HCT116 (cell line): ENCODE measurements around the gene AS3MT.

ENCODE experiments used
- CTCF ChIP-seq, 3 experiments: fragments of 200-600 bp in 1 of 3; sonication (generic) in 1 of 3; IDR thresholded peaks in 2 of 3; conservative IDR thresholded peaks in 1 of 3; 2 replicates each; pipeline ENCODE4 v1.5.1; 2012 to 2017; ENCODE audit warnings: low read depth in 2 of 3, low read length in 2 of 3, antibody characterized with exemption in 1 of 3, borderline replicate concordance in 1 of 3, control low read depth in 1 of 3, mild to moderate bottlenecking in 1 of 3, mixed read lengths in 1 of 3, mixed run types in 1 of 3, moderate library complexity in 1 of 3; ENCODE audit not compliant: insufficient read depth in 1 of 3
- EZH2 ChIP-seq: fragments of 200-600 bp; sonication (generic); IDR thresholded peaks from 2 replicates; pipeline ENCODE4 v1.6.1; 2017; ENCODE audit warnings: antibody characterized with exemption, mixed run types
- FOSL1 ChIP-seq: IDR thresholded peaks from 2 replicates; pipeline ENCODE4 v1.6.1; 2012; ENCODE audit warnings: low read depth
- POLR2AphosphoS5 ChIP-seq: IDR thresholded peaks from 2 replicates; pipeline ENCODE4 v1.6.1; 2011; ENCODE audit warnings: mild to moderate bottlenecking, low read depth, low read length, moderate library complexity
- REST ChIP-seq: IDR thresholded peaks from 2 replicates; pipeline ENCODE4 v1.6.1; 2012; ENCODE audit warnings: low read depth
- SRF ChIP-seq: IDR thresholded peaks from 2 replicates; pipeline ENCODE4 v1.6.1; 2012; ENCODE audit warnings: low read depth

- no peak for TF ChIP-seq CTCF (IDR thresholded peaks at IDR 0.05 in 2 of 3, conservative IDR thresholded peaks at IDR 0.05 in 1 of 3; ENCODE audit: borderline replicate concordance in 1 of 3, insufficient read depth in 1 of 3, low read depth in 2 of 3, low read length in 2 of 3)
- TF ChIP-seq FOSL1, result no peak
- no peak for TF ChIP-seq POLR2AphosphoS5
- TF ChIP-seq SRF, result no peak
- TF ChIP-seq EZH2, result no peak
- no peak for TF ChIP-seq REST
Measured at GRCh38 chr10:102834143-102834542, 35.1 kb upstream of the AS3MT start.
